H54 (cell line): ENCODE data around the gene S1PR3.

ENCODE experiments used
- DNase-seq: peaks from one replicate; pipeline ENCODE4 v3.0.0; 2011; ENCODE audit warnings: low spot score, mixed read lengths; ENCODE audit not compliant: insufficient read length
- FAIRE-seq: peaks from 3 replicates; lab custom pipeline; 2011; peaks lifted over from hg19 to GRCh38; lab: Jason Lieb, UNC
- POLR2A ChIP-seq: IDR thresholded peaks from 2 replicates; pipeline ENCODE4 v1.6.1; 2011; ENCODE audit warnings: low read depth, mild to moderate bottlenecking, low read length

The S1PR3 gene

DNA sequence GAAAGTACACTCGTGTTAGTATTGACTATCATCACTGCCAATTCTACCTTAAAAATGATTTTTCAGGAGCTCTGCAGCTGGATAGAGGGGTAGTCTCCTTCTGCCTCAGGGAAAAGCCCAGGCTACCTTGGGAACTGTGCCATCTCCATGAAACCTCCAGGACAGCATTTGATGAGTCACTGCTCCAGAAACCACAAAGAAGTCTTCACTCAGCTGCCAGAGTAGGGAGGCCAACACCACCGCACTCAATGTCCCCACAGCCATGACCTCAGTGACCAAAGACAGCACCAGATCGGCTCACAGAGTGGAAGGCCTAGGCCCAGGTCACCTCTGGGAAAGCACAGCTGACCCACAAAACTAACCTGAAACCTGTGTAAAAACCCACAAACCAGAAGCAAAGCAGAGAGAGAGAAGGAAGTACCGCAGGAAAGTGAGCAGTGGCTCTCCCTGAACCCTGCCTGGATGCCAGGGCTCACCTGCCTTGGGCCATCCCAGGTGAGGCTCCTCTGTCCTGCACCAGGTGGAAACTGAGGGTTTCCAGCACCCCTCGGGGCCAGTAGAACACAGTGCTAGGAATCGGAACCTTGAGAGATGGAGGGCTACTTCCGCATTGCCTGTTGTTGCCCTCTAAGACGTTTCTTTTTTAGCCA is 30.0 kb downstream of the S1PR3 start:
- TF ChIP-seq POLR2A, result no peak
- FAIRE-seq (peak; percentile 93), DNase-seq (peak; percentile 84)

GRCh38 chr9:89022001-89022759 is 30.9 kb downstream of the S1PR3 start:
- FAIRE-seq (no peak), DNase-seq (no peak)
- no peak for TF ChIP-seq POLR2A

DNA sequence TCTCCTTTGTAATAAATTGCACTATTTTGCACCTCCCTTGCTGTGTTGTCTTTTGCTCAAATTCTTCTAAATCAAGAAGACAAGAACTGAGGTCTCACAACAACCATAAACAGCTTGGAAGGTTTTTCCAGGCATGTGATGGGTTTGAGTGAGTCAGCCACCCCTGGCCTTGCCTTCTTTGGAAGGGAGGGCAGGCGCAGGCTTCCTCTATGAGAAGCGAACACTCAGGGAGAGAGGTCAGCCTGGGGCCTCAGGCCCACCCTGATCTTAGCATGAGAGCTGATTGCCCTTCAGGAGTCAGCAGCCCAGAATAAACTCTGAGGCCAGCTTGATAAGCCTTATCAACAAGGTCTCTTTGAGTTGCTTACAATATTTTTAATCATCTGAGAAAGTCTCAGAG is 31.6 kb downstream of the S1PR3 start:
- DNase-seq (no peak), FAIRE-seq (no peak)

DNA sequence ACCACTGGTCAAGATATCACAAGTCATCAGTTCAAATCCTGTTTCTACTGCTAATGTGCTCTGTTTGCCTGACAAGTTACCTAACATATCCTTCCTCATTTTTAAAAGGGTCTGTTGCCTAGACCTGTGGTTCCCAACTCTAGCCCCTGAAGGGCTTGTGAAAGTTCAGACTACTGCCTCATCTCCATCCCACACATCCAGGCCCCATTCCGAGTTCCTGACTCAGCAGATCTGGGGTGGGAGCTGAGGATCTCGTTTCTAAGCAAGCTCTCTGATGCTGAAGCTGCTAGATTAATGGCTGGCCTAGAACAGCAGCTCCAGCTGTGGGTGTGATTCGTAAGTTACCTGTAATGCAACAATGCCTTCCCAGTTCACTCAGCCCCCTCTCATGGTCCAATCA is 32.5 kb downstream of the S1PR3 start:
- TF ChIP-seq POLR2A, result no peak
- FAIRE-seq (no peak), DNase-seq (no peak)

More for the DNA sequence above, 31.6 kb downstream of the S1PR3 start:
- no peak for TF ChIP-seq POLR2A

- no peak for FAIRE-seq
- no peak for DNase-seq
These were observed 33.5 kb downstream of the S1PR3 start for GRCh38 chr9:89024727-89025126.

GRCh38 chr9:89025553-89025952 is 34.3 kb downstream of the S1PR3 start:
- DNase-seq (no peak), FAIRE-seq (no peak)
- no peak for TF ChIP-seq POLR2A

More at GRCh38 chr9:89024727-89025126, 33.5 kb downstream of the S1PR3 start:
- no peak for TF ChIP-seq POLR2A

DNA sequence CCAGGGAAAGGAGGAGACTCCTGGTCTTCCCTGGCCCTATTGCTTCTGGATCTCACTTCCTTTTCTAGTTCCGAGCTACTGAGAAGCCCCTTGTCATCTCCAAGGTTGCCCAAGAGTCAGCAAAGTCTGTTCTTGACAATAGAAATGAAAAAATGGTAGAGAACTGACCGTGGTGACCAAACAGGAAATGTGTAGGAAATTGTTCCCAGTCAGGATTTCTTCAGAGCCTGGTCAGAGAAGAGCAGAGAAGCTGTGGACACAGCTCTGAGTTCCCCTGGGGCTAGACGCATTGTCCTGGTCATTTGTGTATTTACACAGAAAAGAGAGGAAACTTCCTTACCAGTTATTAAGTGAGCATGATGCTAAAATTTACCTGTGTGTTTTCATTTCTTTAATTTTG is 35.6 kb downstream of the S1PR3 start:
- TF ChIP-seq POLR2A, result no peak
- DNase-seq, result no peak
- no peak for FAIRE-seq

- FAIRE-seq, result no peak
- no peak for DNase-seq
- TF ChIP-seq POLR2A, result no peak
These were observed 38.5 kb downstream of the S1PR3 start for GRCh38 chr9:89029788-89030187.

GRCh38 chr9:89032173-89032572 is 40.9 kb downstream of the S1PR3 start:
- DNase-seq (no peak), FAIRE-seq (no peak)
- TF ChIP-seq POLR2A, result no peak

GRCh38 chr9:89032661-89033060 is 41.4 kb downstream of the S1PR3 start:
- TF ChIP-seq POLR2A, result no peak
- DNase-seq (no peak), FAIRE-seq (no peak)

DNA sequence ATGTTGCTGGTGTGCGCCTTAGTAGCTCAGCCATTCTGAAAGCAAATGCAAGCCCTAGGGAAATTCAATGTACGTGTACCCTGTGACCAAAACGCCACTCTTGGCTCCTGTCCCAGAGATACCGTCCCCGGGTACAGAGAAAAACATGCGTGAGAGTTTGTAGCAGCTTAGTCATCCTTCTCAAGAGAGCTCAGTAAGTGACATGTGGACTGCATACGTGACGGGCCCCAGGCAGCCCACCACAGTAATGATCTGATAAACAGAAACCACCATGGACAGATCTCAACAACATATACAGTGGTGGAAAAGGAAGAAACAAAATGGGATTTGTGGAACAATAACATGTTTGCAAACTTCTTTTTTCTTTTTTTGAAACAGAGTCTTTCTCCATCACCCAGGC is 45.1 kb downstream of the S1PR3 start:
- no peak for TF ChIP-seq POLR2A
- DNase-seq (no peak), FAIRE-seq (no peak)

- TF ChIP-seq POLR2A, result no peak
- DNase-seq (no peak), FAIRE-seq (no peak)
These were observed 45.6 kb downstream of the S1PR3 start for GRCh38 chr9:89036891-89037290.

DNA sequence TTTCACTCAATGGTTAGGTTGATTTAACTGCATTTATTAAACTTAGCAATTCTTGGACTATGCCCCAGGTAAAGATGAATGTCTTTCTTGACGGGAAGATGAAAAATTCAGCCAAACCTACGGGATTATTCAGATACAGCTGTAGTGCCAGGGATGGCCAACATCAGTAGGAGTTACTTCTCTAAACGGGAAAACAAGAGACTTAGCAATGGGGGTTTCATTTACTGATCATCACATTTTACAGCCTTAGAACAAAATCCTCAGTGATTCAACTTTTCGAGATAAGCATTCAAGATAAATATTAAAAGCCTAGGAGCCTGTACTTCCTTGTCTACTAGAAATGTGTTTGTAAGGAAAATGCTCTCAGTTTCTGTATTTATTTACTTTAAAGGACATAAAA is 46.1 kb downstream of the S1PR3 start:
- no peak for FAIRE-seq
- TF ChIP-seq POLR2A, result no peak

DNA sequence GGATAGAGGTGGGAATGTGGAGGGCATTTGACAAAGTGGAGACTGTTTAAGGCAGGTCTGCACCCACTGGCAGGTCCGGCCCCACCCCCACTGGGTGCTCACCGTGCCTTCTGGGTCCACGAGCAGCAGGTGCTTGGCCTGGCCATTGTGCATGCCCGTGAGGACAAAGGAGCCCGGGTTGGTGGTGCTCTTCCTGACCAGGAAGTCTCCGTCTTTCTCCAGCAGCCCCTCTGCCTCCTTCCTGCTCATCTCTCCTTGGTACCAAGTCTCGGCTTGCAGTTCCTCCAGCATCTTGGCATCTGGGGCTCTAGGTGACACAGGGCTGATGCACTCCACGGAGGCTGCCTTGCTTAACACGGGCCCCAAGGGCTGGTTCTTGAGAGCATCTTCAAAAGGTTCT is 46.6 kb downstream of the S1PR3 start:
- DNase-seq, result no peak
- FAIRE-seq, result no peak
- no peak for TF ChIP-seq POLR2A

More for the DNA sequence above, 46.1 kb downstream of the S1PR3 start:
- DNase-seq, result no peak
